CD4-positive, alpha-beta T cell treated with Interleukin-6 for 4 hours (primary cell): ENCODE measurements around the gene ELAVL2.

Source experiments
- DNase-seq: peaks from one replicate; pipeline ENCODE4 v3.0.0-alpha.2; 2020; ENCODE audit warnings: mixed read lengths

The ELAVL2 gene

DNA sequence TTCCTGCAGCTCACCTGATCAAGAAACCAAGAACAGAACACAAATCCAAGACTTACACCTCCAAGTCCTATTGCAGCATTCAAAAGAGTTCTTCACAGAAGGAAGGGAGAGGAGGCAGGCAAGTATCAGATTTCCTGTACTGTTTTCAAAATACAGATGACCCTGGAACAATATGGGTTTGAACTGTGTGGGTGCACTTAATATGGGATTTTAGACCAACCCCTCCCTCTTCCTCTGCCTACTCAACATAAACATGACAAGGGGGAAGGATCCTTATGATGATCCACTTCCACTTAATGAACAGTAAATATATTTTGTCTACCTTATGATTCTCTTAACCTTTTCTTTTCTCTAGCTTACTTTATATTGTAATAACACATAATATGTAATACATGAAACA lies 104.6 kb downstream of the ELAVL2 start:
- no peak for DNase-seq

DNA sequence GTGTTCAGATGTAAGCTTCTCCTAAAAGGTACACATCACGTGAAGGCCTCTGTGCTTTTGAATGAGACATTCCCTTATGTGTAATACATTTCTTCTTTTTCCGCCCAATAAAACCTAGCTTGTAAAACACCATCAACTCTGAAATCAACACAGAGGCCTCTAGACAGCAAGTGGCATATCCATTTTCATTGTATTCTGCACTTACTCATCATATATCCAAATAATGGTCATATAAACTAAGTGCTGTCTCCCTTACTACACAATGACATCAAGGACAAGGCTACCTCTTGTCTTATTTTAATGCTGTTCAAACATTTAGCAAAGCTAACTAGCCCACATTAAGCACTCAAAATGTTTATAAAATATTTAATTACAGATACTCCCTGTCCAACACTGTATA lies 108.5 kb downstream of the ELAVL2 start:
- no peak for DNase-seq

DNA sequence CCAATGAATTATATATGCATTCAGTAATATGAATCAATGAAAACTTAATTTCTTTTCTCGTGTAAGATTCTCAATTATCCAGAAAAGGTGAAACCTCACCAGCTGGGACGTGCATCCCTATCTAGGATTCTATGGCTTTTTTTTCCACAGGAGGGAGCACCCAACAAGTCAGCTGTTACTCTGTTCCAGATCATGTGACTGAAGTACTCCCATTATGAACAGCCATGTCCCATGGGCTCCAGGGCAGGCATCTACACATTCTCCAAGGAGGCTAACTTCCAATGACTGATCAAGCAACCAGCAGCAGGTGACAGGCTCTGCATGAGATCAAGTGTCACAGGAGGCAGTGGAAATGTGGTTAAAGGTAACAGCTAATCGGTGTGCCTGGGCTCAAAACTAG lies 118.8 kb downstream of the ELAVL2 start:
- no peak for DNase-seq

DNA sequence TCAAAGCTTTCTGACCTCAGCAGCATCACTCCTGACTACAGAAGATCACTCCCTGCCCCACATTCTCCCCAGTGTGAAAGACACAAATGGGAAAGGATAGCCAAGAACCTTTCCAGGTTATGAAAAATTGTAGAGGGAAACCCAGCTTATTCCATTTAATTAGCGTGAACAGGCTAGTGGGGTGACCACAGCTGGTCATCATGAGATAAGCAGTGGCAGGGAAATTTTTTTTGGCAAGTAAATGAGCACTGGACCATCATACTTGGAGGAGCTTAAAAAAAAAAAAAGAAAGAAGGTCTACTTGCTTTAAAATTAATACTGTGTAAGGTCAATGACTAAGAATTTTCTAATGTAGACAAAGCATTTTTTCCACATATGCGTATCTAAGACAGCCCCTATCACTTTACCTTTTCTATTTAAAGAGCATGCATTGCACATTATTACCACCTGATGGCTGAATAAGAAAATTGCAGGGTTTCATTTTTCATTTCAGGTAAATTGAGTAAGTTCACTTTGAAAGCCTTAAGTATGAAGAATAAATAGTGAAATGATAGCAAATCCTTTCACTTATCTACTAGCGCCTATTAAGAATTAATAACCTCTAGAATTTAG lies 123.6 kb downstream of the ELAVL2 start:
- DNase-seq: no peak

DNA sequence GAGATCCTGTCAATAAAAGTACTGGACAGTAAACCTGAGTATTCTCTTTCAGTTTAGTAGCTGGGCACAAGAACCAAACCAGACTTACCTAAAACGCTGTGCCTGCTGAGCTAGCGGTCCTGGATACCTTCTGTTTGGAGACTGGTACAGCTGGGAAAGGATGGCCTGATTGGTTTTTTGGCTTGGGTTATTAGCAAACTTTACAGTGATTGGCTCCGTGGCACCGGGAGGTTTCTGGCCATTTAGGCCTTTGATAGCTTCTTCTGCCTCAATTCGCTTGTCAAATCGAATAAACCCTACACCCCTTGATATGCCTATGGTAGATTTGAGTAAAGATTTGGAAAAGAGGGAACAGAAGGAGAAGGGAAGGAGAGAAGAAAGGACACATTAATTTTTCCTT lies 124.7 kb downstream of the ELAVL2 start:
- no peak for DNase-seq

DNA sequence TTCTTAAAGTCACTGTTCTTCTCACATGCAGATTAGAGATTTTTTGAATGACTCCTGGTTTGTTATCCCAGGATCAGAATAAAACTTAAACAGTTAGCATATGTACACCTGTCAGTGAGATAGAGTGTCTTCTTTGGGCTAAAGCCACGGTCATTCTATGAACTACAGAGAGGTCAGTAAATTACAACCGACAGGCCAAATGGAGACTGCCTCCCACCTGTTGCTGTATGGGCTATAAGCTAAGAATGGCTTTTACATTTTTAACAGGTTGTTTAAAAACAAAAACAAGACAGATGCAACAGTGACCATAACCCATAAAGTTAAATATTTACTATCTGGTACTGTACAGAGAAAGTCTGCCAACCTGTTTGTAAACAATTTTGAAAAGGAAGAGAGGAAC lies 125.7 kb downstream of the ELAVL2 start:
- DNase-seq: no peak

DNA sequence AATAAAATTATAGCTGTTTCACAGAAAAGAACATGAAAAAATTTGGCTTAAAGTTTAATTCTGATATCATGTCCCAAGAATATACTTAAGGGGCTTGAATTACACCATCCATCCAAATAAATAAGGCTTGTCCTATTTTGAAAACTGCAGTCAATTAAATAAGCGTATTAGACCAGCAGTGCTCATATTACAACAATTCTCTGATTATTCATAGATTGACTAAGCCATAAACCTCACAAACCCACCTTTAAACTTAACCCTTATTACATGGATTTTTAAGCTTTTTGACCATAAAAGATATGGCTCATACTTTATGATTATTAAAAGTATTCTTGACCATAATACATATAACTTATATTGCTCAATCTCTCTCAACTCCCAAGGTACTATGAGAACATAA lies 127.9 kb downstream of the ELAVL2 start:
- DNase-seq: no peak

DNA sequence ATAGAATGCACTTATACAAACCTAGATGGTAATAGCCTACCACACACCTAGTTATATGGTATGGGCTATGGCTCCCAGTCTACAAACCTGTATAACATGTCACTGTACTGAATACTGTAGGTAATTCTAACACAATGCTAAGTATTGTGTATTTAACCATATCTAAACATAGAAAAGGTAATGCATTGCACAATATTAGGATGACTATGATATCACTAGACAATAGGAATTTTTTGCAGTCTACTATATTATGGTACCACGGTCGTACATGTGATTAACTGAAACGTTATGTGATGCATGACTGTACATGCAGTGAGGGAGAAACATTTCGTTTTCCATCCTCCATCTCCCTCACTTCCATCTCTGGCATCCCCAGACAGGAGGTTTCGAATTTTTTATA lies 130.5 kb downstream of the ELAVL2 start:
- no peak for DNase-seq

DNA sequence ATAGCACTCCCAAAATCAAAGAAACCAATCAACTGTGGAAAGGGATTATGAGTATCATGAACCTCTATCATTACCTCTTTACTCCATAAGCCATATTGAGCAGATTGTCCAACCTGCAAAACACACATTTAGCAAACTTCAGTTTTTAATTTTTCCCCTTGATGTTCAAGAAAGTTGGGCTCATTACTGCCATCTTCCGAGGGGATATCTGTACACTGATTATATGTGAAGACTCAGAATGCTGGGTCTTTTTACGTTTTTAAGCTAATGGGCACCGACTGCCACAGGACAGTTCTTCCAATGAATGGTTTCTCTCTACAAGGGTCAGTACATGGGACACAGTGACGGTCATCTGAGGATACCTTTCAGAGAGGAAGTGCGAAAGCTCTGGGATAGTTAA lies 132.7 kb downstream of the ELAVL2 start:
- no peak for DNase-seq

DNA sequence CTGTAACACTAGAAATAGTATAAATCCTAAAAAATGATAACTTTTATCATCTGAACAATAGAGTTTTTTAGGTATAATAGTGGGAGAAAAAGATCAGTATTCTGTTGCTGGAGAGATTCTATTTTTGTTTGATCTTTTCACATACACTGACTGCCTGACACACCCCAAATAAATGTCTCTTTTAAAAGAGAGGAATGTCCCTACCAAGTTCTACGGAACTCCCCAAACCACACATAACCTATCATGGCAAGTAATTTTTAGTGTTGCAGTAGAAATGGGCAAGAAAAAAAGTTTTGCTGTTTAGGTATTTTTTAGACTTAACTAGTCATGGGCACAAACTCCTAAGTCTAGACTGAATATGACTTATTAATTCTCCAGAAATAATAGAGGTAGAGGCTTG lies 139.1 kb downstream of the ELAVL2 start:
- DNase-seq: no peak

DNA sequence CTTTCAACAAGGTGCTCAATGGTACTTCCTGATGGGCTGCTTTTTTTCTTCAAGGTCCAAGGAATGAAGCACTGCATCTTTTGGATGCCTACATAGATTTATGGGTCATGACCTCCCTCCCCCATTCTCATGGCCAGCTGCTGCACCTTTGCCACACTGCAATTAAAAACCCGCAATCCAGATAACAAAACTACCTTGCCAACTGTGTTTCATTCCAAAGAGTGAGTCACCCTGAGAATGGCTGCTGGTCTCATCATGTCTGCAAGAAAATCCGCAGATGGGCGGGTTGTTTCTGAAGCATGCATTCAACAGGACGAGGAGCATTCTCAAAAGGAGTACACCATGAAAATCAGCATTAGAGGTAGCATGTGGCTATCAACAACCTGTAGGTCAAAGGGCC lies 139.8 kb downstream of the ELAVL2 start:
- DNase-seq: no peak

DNA sequence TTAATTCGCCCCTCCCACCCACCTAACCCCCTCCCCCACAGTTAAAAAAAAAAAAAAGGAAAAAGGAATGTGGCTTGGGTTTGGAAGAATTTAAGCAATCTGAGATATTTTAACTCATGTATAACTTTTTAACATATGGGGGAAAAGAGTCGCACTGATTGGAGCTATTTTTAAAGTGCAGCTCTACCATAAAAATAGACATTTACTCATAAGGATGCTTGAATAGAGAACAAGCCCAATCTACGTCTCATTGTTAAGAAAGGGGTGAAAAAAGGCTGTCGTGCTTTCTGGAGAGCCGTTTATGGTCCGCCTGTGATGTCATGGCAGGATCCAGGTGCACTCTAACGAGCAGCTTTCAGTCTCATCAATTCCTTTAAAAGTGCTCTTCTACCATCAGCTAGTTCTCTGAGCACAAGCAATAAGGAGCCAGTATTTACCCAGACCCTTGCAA lies 142.4 kb downstream of the ELAVL2 start:
- DNase-seq: no peak

DNA sequence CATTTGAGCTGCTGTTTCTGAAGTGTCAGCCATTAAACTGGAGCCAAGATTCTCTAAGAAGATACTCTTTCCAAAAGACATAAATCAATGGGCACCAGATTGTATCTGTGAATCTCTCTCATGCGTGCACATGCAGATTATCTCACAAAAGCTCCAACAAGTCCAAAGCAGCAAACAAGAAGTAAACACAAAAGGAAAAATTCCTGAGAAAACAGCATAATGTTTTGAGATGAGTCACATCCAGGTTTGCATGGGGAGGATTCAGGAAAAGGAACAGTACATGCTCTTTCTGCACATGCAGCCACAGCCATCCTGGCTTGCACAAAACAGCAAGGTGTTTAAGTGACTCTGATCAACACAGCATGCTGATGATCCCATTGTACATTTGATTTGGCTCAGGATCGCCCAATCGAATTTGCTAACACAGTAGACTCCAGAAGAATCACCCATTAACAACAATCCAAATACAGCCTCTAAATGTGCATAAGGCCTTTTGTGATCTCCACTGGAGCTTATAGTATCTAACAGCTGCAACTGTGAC lies 143.1 kb downstream of the ELAVL2 start:
- DNase-seq: no peak

DNA sequence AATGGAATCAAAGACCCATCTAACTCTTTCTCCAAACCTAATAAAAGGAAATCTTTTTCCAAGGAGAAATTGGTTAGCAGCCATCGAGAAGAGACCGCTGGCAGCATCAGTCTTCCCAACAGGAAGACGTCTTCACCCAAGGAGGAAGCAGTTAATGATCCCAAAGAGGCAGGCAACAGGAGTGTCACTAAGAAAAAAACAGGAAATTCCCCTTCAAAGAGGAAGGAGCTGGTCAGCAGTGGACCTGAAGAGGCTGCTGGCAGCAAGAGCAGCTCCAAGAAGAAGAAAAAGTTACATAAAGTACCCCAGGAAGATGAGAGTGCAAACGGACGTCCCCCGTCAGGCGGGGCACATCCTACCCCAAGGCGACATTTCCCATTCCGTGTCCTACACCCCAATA lies 143.7 kb downstream of the ELAVL2 start:
- no peak for DNase-seq

DNA sequence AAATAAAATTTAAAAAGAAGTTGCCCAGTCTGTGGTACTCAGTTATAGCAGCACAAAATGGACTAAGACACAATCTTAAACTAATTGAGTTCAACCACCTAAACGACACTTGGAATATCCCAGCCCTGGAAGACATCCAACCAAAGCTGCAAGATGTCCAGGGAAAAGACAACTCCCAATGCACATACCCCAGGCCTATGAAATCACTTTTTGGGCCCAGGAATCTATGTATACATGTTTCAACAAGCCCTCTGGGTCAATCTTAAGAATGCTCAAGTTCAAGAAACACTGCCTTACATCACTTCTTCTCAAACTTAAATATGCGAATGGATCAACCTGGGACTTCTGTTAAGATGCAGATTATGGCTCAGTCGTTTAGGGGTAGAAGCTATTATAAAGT lies 148.6 kb downstream of the ELAVL2 start:
- no peak for DNase-seq

DNA sequence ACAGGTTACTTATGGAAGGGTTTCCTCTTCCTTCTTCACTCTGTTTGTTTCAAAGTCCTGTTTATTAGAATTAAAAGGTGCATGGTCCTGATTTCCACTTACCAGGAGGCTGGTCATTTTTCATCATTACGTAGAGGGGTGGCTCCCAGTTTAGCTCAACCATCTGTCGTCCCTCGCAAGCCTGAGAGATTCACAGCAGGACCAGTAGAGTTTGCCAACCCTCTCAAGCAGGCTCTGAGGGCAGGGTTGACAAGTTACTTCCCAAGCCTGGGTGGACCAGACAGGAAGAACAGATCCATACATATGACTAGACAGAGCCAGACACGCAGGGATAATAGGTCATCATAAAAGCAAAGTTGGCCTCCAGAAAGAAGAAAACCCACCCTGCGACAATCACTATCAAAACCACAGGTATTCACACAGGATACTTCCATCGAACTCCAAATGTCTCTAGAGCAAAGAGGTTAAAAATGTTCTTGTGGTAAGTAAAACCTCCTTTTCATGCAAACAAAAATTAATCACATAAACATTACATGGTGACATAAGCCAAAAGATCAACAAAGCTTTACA lies 151.9 kb downstream of the ELAVL2 start:
- DNase-seq: no peak

DNA sequence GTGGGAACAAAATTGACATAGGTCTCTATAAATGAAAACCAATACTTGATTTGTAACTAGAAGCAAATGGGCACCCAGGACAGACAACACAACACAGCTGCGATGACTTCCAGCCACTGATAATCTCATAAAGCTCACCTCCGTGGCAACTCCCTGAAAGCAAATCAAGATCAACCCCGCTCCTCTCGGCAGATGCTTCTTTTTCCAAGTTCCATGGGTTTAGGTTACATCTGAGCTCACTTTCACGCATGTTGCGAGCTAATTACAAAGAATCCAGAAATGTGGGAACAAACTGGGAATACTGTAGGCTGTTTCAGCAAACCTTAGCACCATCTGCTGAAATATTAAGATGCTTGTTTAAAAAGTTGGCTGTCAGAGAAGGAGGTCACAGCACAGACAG lies 153.9 kb downstream of the ELAVL2 start:
- no peak for DNase-seq

DNA sequence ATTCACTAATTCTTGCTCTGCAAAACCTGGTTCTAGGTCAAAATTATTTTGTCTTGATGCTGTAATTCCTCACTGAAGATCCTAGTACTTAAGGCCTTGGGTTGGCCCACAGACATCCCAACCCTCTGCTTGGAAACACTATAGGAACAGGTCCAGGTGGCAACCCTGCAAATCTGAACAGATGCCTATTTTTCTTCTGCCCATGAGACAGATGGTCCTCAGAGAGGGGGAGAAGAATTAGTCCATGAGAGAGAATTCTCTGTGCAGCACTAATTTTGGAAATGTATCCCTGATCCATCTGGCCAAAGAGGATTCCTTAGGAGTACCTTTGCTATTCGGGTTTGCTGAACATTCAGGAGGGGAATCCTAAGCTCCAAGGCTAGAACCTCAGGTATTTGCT lies 156.3 kb downstream of the ELAVL2 start:
- no peak for DNase-seq

DNA sequence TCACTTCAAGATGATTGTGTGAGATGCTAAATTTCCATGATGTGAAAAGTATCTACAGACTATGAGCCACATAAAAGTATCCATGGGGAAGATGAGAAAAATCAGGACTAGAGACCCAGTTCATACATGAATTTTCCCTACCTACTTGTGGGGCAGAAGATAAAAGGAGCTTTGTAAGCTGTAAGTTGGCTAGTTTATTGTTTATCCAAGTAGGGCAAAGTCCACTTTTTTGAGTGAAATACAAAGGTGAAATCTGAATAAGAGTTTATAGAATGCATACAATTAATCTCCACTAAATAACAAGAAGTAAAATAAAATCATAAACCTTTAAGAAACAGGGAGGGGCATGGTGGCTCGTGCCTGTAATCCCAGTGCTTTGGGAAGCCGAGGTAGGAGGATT lies 160.4 kb downstream of the ELAVL2 start:
- DNase-seq: no peak

DNA sequence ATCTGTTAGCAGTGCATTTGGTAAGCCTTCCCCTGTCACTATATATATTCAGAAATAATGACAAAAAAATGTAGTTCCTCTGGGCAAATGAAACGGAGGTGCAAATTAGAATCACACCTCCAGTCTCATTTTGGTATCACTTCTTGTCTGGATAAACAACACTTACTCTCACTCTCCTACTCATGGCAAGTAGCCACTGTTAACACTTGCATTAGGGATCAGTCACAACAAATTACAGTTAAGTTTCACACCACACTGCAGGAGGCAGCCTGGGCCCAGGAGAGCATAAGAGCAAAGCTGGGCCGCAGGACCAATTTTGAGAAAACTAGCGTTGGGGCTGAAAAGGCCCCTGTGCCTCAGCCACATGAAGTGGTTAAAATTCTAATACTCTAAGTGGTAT lies 161.0 kb downstream of the ELAVL2 start:
- DNase-seq: no peak

DNA sequence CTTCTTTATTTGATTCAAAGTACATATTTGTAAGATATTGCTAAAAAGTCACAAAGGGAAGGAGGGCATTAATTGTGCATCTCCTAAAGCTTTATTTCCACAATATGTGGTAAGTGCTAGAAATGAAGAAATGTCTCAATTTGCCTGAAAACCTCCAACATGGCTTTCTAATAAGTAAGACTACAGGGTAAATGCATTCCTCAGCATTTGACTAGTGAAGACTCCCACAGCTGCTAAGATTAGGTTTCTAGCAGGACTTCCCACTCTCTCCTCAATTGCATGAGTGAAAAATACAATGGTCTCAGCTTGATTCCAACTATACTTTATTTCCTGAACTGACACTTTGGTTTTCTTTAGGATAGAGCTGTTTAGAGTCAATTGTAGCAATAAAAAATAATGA lies 162.1 kb downstream of the ELAVL2 start:
- DNase-seq: no peak

DNA sequence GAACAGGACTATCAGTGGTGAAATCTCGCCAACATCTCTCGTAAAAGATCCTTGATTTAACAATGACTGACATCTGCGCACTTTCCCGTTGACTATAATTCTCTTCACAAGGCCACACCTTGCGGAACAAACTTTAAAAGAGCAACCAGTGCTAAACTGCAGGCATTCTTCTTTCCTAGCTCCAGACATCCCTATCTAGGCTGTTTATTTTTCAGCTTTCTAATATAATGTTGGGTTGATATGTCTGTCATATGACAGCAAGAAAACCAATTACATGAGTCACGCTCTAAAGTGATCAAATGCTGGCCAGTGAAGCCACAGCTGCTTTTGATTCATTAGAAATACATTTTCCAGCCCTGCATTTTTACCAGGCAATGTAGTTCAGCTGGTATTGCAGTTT lies 162.5 kb downstream of the ELAVL2 start:
- no peak for DNase-seq

DNA sequence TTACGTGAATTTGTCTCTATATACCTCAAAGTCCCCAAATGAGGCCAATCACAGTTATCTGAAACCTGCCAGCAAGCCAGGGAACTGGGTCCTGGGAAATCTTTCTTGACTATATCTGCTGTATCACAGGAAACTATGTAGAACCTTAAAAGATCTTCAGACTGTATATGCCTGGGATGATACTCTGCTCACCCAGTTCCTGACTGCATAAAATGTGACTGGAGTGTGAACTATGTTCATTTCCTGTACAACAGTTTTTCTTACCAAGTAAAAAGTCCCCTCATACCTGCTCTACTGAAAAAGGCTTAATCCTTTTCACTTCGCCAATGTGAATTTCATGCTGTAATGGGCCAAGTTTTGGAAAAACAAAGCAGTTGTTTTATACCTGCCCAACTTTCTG lies 162.9 kb downstream of the ELAVL2 start:
- no peak for DNase-seq

DNA sequence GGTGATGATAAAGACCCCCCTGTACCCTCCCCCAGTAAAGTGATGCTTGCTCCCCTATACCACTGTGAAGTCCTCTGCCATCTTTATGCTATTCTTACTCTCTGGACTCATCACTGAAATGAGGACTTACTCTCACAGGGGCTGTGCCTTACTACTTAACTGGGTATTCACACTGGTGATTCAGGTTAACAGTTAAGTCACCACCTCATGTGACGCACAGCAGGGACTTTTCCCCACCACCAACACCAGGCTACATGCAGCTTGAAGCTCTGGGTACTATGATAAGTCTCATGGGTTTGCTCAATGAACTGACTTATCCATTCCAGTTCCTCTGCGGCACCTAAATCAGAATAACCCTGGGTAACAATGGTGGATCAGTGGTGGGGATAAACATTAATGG lies 163.7 kb downstream of the ELAVL2 start:
- no peak for DNase-seq

DNA sequence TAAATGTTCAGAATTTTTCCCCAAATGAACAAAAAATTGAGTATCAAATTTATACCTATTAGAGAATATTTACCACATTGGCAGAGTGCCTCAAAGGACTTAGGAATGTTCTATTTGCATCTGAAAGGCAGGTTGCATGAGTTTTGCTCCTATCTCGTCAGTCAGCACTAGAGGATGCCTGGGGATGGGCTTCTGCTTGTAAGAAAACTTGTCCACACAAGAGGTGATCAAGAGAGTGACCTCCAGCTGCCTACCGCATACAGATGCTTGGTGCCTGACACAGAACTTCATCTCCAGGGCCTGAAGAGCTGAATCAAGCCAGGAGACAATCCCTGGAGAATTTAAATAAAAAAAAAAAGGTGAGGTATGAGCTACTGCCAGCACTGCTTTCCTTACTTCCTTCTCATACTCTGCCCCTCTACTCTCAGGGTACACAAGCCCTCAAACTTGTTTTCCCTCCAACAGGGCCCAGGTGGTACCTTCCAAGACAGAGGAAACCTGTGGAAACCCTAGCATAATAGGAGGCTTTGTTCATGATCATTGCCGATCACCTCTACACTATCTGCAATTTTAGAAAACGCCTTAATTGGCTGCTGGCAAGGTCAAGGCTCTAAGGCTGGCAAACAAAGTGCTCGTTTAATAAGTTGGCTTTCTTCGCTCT lies 166.6 kb downstream of the ELAVL2 start:
- DNase-seq: no peak
